SK-N-MC (cell line): Measurements from ENCODE around the gene GRK3.

Experiments
- EZH2 ChIP-seq: fragments of 200-600 bp; sonication (generic); IDR thresholded peaks from one replicate; pipeline ENCODE4 v1.6.1; 2017; ENCODE audit warnings: antibody characterized with exemption
- FOXP2 ChIP-seq: optimal IDR thresholded peaks from 2 replicates; pipeline ENCODE3; 2011; ENCODE audit warnings: mild to moderate bottlenecking, moderate library complexity; ENCODE audit not compliant: insufficient read depth; ENCODE audit errors: extremely low read length, control extremely low read depth
- POLR2AphosphoS5 ChIP-seq: IDR thresholded peaks from 2 replicates; pipeline ENCODE4 v1.6.1; 2012; ENCODE audit warnings: mild to moderate bottlenecking, low read depth, low read length, borderline replicate concordance

- TF ChIP-seq POLR2AphosphoS5 (no peak), EZH2 (no peak), FOXP2 (no peak)
These were observed 186.2 kb downstream of the GRK3 start for GRCh38 chr22:25750569-25751173.
